ENCODE data around the gene POLDIP2.

- TF ChIP-seq POLR2AphosphoS5 (IDR thresholded peaks at IDR 0.05; ENCODE audit: insufficient read depth, low read depth, low read length) (no peak), CTCF (IDR thresholded peaks at IDR 0.05; ENCODE audit: extremely low read depth in 1 of 2, insufficient read depth in 1 of 2, low read depth in 1 of 2, low read length in 2 of 2) (no peak), FOS (IDR thresholded peaks at IDR 0.05; ENCODE audit: borderline replicate concordance, insufficient read depth, low read length) (no peak)
These were observed 38.6 kb upstream of the POLDIP2 start for GRCh38 chr17:28395968-28396367.

All from endothelial cell of umbilical vein (primary cell).